HepG2 (cell line): ENCODE results near the gene ADAM10.

Experiments
- ETV6 ChIP-seq: sonication (generic); formaldehyde crosslinking; conservative IDR thresholded peaks from 2 replicates; pipeline ENCODE4 v1.4.0; 2020; ENCODE audit warnings: missing genetic modification reagents
- FOXM1 ChIP-seq: sonication (generic); formaldehyde crosslinking; IDR thresholded peaks from 2 replicates; pipeline ENCODE4 v1.5.0; 2020; ENCODE audit warnings: missing genetic modification reagents
- IRF9 ChIP-seq: sonication (generic); formaldehyde crosslinking; IDR thresholded peaks from 2 replicates; pipeline ENCODE4 v1.8.0; 2022; ENCODE audit warnings: missing genetic modification reagents, mild to moderate bottlenecking, borderline replicate concordance
- PRDM15 ChIP-seq: sonication (generic); formaldehyde crosslinking; IDR thresholded peaks from 2 replicates; pipeline ENCODE4 v1.4.0; 2020; ENCODE audit warnings: missing genetic modification reagents
- ZBTB33 ChIP-seq: sonication (generic); formaldehyde crosslinking; IDR thresholded peaks from 2 replicates; pipeline ENCODE4 v1.4.0; 2020; ENCODE audit warnings: missing genetic modification reagents
- ZNF83 ChIP-seq: sonication (generic); formaldehyde crosslinking; IDR thresholded peaks from 2 replicates; pipeline ENCODE4 v1.4.0; 2020; ENCODE audit warnings: missing genetic modification reagents, mild to moderate bottlenecking, borderline replicate concordance

- TF ChIP-seq PRDM15 (no peak), ZNF83 (CRISPR knock-in tag) (no peak), ETV6 (CRISPR knock-in tag) (no peak), FOXM1 (CRISPR knock-in tag) (no peak), IRF9 (no peak), ZBTB33 (no peak)
Measured at GRCh38 chr15:58766290-58766689, 16.8 kb upstream of the ADAM10 start.
